HG03103 (cell line): Measurements from ENCODE around the gene LRRC26.

Source experiments
- ATAC-seq: cut with Tn5 transposase; IDR thresholded peaks from one replicate; pipeline ENCODE4 v1.9.1; 2021; ENCODE audit warnings: low read depth; ENCODE audit not compliant: unreplicated experiment

The LRRC26 gene

GRCh38 chr9:137168904-137169856, 671 bp downstream of the LRRC26 start:
- ATAC-seq: no peak

GRCh38 chr9:137168573-137168903, 1.3 kb downstream of the LRRC26 start:
- ATAC-seq: no peak

- no peak for ATAC-seq
Observed at GRCh38 chr9:137167747-137168572, 1.9 kb downstream of the LRRC26 start.

GRCh38 chr9:137167277-137167746, 2.5 kb downstream of the LRRC26 start:
- no peak for ATAC-seq

GRCh38 chr9:137166380-137167229, 3.2 kb downstream of the LRRC26 start:
- no peak for ATAC-seq

GRCh38 chr9:137165250-137165836, 4.5 kb downstream of the LRRC26 start:
- ATAC-seq: no peak

- no peak for ATAC-seq
Observed at GRCh38 chr9:137164370-137165249, 5.2 kb downstream of the LRRC26 start.

GRCh38 chr9:137163805-137164204, 6.0 kb downstream of the LRRC26 start:
- ATAC-seq: no peak

- ATAC-seq: no peak
Observed at GRCh38 chr9:137163365-137163715, 6.5 kb downstream of the LRRC26 start.

GRCh38 chr9:137162505-137163364, 7.1 kb downstream of the LRRC26 start:
- no peak for ATAC-seq

- no peak for ATAC-seq
Observed at GRCh38 chr9:137161558-137162486, 8.0 kb downstream of the LRRC26 start.

GRCh38 chr9:137160716-137161557, 8.9 kb downstream of the LRRC26 start:
- ATAC-seq: no peak

- no peak for ATAC-seq
Observed at GRCh38 chr9:137160054-137160425, 9.8 kb downstream of the LRRC26 start.

- no peak for ATAC-seq
Observed at GRCh38 chr9:137159105-137160053, 10.5 kb downstream of the LRRC26 start.

GRCh38 chr9:137158625-137159024, 11.2 kb downstream of the LRRC26 start:
- ATAC-seq: no peak
